GM18505 (cell line): ENCODE results near the gene FBXO46.

Source experiments
- ATAC-seq: cut with Tn5 transposase; IDR thresholded peaks from one replicate; pipeline ENCODE4 v1.9.1; 2021; ENCODE audit not compliant: unreplicated experiment
- POLR2A ChIP-seq: IDR thresholded peaks from 4 replicates; pipeline ENCODE4 v1.6.1; 2011; ENCODE audit warnings: borderline replicate concordance; ENCODE audit not compliant: insufficient read depth, insufficient read length; ENCODE audit errors: extremely low read depth

The FBXO46 gene

GRCh38 chr19:45677351-45678230 is 53.1 kb downstream of the FBXO46 start:
- no peak for ATAC-seq

GRCh38 chr19:45676851-45677263 is 53.8 kb downstream of the FBXO46 start:
- ATAC-seq, result no peak

More at GRCh38 chr19:45677351-45678230, 53.1 kb downstream of the FBXO46 start:
- TF ChIP-seq POLR2A, result no peak

GRCh38 chr19:45674946-45675345 is 55.8 kb downstream of the FBXO46 start:
- ATAC-seq, result no peak
- no peak for TF ChIP-seq POLR2A

More at GRCh38 chr19:45676851-45677263, 53.8 kb downstream of the FBXO46 start:
- TF ChIP-seq POLR2A, result peak; percentile 4

- no peak for ATAC-seq
- no peak for TF ChIP-seq POLR2A
These were observed 59.8 kb downstream of the FBXO46 start for GRCh38 chr19:45670670-45671453.

- ATAC-seq, result no peak
- no peak for TF ChIP-seq POLR2A
These were observed 62.3 kb downstream of the FBXO46 start for GRCh38 chr19:45668342-45668871.

GRCh38 chr19:45667620-45668341 is 62.9 kb downstream of the FBXO46 start, which contains the start of gene GIPR:
GIPR (plus strand) TSS chr19:45668221; CDS start chr19:45669521, 1,300 bp downstream.
- TF ChIP-seq POLR2A, result peak; percentile 73
- ATAC-seq, result no peak

- no peak for ATAC-seq
- TF ChIP-seq POLR2A, result no peak
These were observed 66.1 kb downstream of the FBXO46 start for GRCh38 chr19:45664575-45664974.

- TF ChIP-seq POLR2A, result no peak
- ATAC-seq, result no peak
These were observed 66.9 kb downstream of the FBXO46 start for GRCh38 chr19:45663800-45664199.

- no peak for TF ChIP-seq POLR2A
- no peak for ATAC-seq
These were observed 70.1 kb downstream of the FBXO46 start for GRCh38 chr19:45660636-45661035.
